Trophoblast cell (in vitro differentiated cells and primary cell): Measurements from ENCODE around the gene MRPL24.
A peak's percentile ranks its signal among the peaks of the same experiment; 100 is the strongest.

Source experiments
- DNase-seq, 2 donors: peaks; one replicate each; pipeline ENCODE4 v3.0.0-alpha.2; 2016
- H2AFZ ChIP-seq: 2 replicates; pipeline ENCODE4 v1.6.1; 2013; ENCODE audit warnings: low read length, moderate library complexity, mild to moderate bottlenecking; ENCODE audit not compliant: insufficient read depth, poor library complexity
- H2AK5ac ChIP-seq: 2 replicates; pipeline ENCODE4 v1.6.1; 2013; ENCODE audit warnings: mild to moderate bottlenecking, low read length
- H2BK120ac ChIP-seq: 2 replicates; pipeline ENCODE4 v1.6.1; 2013; ENCODE audit warnings: low read length, mild to moderate bottlenecking, moderate library complexity; ENCODE audit not compliant: insufficient read depth, poor library complexity
- H2BK12ac ChIP-seq: 2 replicates; pipeline ENCODE4 v1.6.1; 2013; ENCODE audit warnings: mild to moderate bottlenecking, low read length, moderate library complexity
- H2BK5ac ChIP-seq: 2 replicates; pipeline ENCODE4 v1.6.1; 2013; ENCODE audit warnings: low read length, low read depth, moderate library complexity, mild to moderate bottlenecking; ENCODE audit not compliant: poor library complexity
- H3K14ac ChIP-seq: 2 replicates; pipeline ENCODE4 v1.6.1; 2013; ENCODE audit warnings: mild to moderate bottlenecking, low read length
- H3K18ac ChIP-seq: 2 replicates; pipeline ENCODE4 v1.6.1; 2013; ENCODE audit warnings: mild to moderate bottlenecking, low read length
- H3K23ac ChIP-seq: 2 replicates; pipeline ENCODE4 v1.6.1; 2013; ENCODE audit warnings: low read length
- H3K27ac ChIP-seq: 2 replicates; pipeline ENCODE4 v1.5.1; 2013; ENCODE audit warnings: low read depth, mild to moderate bottlenecking, inconsistent platforms, low read length, moderate library complexity
- H3K27me3 ChIP-seq: 2 replicates; pipeline ENCODE4 v1.6.1; 2013; ENCODE audit warnings: inconsistent platforms, mild to moderate bottlenecking, low read length, moderate library complexity; ENCODE audit not compliant: insufficient read depth
- H3K36me3 ChIP-seq, 2 experiments: 1 replicate in 1 of 2; 2 replicates in 1 of 2; pipeline ENCODE4 v1.6.1; 2013; ENCODE audit warnings: low read length in 2 of 2, mild to moderate bottlenecking in 2 of 2, moderate library complexity in 1 of 2; ENCODE audit not compliant: insufficient read depth in 2 of 2, control insufficient read depth in 1 of 2
- H3K4ac ChIP-seq: 2 replicates; pipeline ENCODE4 v1.6.1; 2013; ENCODE audit warnings: low read depth, mild to moderate bottlenecking, low read length, moderate library complexity
- H3K4me1 ChIP-seq, 2 experiments: 1 replicate in 1 of 2; 2 replicates in 1 of 2; pipeline ENCODE4 v1.6.1; 2013; ENCODE audit warnings: low read length in 2 of 2, mild to moderate bottlenecking in 2 of 2, moderate library complexity in 1 of 2; ENCODE audit not compliant: insufficient read depth in 2 of 2, control insufficient read depth in 1 of 2
- H3K4me2 ChIP-seq: 2 replicates; pipeline ENCODE4 v1.6.1; 2013; ENCODE audit warnings: inconsistent platforms, mild to moderate bottlenecking, low read length, moderate library complexity
- H3K4me3 ChIP-seq: 2 replicates; pipeline ENCODE4 v1.5.1; 2013; ENCODE audit warnings: mild to moderate bottlenecking, low read depth, low read length, inconsistent platforms
- H3K79me1 ChIP-seq: one replicate; pipeline ENCODE4 v1.6.1; 2013; ENCODE audit warnings: low read length
- H3K79me2 ChIP-seq: 2 replicates; pipeline ENCODE4 v1.6.1; 2013; ENCODE audit warnings: low read length, mild to moderate bottlenecking; ENCODE audit not compliant: control insufficient read depth, insufficient read depth, poor library complexity
- H3K9ac ChIP-seq: 2 replicates; pipeline ENCODE4 v1.6.1; 2013; ENCODE audit warnings: mild to moderate bottlenecking, low read length
- H3K9me3 ChIP-seq: 2 replicates; pipeline ENCODE4 v1.6.1; 2013; ENCODE audit warnings: low read depth, mild to moderate bottlenecking, control low read depth, inconsistent platforms, low read length; ENCODE audit not compliant: insufficient read depth
- H4K12ac ChIP-seq: 2 replicates; pipeline ENCODE4 v1.6.1; 2013; ENCODE audit warnings: low read depth, mild to moderate bottlenecking, low read length, moderate library complexity
- H4K8ac ChIP-seq: 2 replicates; pipeline ENCODE4 v1.6.1; 2013; ENCODE audit warnings: low read depth, mild to moderate bottlenecking, low read length, moderate library complexity
- H4K91ac ChIP-seq: one replicate; pipeline ENCODE4 v1.6.1; 2013; ENCODE audit warnings: low read depth, mild to moderate bottlenecking, low read length, moderate library complexity
- WGBS: extraction: QIAGEN DNeasy Blood & Tissue Kit; methylation state at CpG from one replicate; pipeline ENCODE4 v1.1.7; 2013; ENCODE audit warnings: missing lambda C conversion rate; ENCODE audit not compliant: insufficient read length, insufficient coverage; ENCODE audit errors: extremely low coverage; 5-methylcytosine and 5-hydroxymethylcytosine counted together

Gene MRPL24

DNA sequence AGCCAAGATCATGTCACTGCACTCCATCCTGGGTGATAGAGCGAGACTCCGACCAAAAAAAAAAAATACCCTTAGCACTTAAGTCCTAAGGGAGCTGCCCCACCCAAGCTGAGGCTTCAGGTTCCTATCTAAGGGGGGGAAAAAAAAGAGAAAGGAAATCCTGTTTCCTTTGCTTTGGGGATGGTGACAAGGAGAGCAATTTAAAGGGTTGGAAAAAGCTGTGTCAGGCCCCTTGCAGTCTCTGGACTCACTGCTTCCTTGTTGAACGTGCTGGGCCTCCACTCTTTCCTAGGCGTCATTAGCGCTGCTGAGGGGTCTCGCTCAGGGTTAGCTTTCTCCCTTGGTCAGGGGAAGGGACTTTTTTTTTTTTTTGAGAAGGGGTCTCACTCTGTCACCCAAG lies 44.6 kb upstream of the MRPL24 start:
- H3K4me3 ChIP-seq: no peak overlapping the region
- no peak overlapping the region for H3K23ac ChIP-seq
- H3K27me3 ChIP-seq: no peaks in the 10 kb centered on the region
- H3K4ac ChIP-seq: no peak overlapping the region
- H2AFZ ChIP-seq: no peak overlapping the region
- no peak overlapping the region for H3K27ac ChIP-seq
- no peak overlapping the region for H2BK120ac ChIP-seq
- peaks cover 30 to 35% of the 10 kb centered on the region in 2 experiments for H3K36me3 ChIP-seq
- no peak overlapping the region for H3K4me2 ChIP-seq
- no peak overlapping the region for H2AK5ac ChIP-seq
- H3K14ac ChIP-seq: no peak overlapping the region
- no peaks in the 10 kb centered on the region for H3K9me3 ChIP-seq
- WGBS: no CpG with 5 or more reads among the region's 6 CpGs
- H4K8ac ChIP-seq: no peak overlapping the region
- H3K79me2 ChIP-seq: no peaks in the 10 kb centered on the region
- no peaks in the 10 kb centered on the region for H3K79me1 ChIP-seq
- no peak overlapping the region for H3K9ac ChIP-seq
- H4K12ac ChIP-seq: no peak overlapping the region
- no peak overlapping the region for H2BK12ac ChIP-seq
- DNase-seq: no peak
- H2BK5ac ChIP-seq: no peak overlapping the region
- H4K91ac ChIP-seq: no peak overlapping the region
- H3K4me1 ChIP-seq: no peaks in the 10 kb centered on the region
- H3K18ac ChIP-seq: no peak overlapping the region

DNA sequence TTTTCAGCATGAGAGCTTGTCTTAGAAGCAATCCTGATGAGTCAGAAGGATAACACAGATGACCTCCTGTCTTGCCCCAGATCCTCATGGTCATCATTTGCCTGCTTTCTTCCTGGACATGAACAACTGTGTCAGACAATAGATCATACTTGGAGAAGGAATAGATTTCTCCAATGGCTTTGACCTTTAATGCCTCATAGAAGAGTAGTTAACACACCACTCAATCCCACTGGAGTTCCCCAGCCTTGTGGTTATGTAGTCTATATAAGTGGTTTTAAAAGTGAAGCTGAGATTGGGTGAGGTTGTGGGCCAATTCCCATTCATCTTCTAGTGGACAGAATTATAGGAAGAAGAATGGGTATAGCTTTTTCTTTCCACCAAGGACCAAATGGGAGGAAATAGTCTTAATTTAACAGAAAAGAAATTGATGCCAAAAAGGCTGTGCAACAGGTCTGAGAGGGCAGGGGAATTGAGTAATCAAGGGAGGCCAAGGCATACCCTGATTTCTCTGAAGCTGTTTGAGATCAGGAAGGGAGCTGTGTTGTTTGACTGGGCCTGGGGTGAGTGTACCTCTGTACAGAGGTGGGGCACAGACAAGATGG lies 40.8 kb upstream of the MRPL24 start:
- Histone ChIP-seq H4K8ac (no peak overlapping the region), H3K9me3 (no peaks in the 10 kb centered on the region), H3K79me2 (peaks cover 4% of the 10 kb centered on the region), H3K4me1 (no peaks in the 10 kb centered on the region), H2AK5ac (no peak overlapping the region), H3K4me2 (no peak overlapping the region), H3K4ac (no peak overlapping the region), H4K91ac (no peak overlapping the region), H2BK12ac (no peak overlapping the region), H3K9ac (no peak overlapping the region), H2AFZ (no peak overlapping the region), H4K12ac (no peak overlapping the region), H3K36me3 (peaks cover 16 to 26% of the 10 kb centered on the region in 2 experiments), H3K4me3 (no peak overlapping the region), H2BK5ac (no peak overlapping the region), H3K18ac (no peak overlapping the region), H3K14ac (no peak overlapping the region), H3K79me1 (no peaks in the 10 kb centered on the region), H3K27ac (no peak overlapping the region), H2BK120ac (no peak overlapping the region), H3K27me3 (no peaks in the 10 kb centered on the region), H3K23ac (no peak overlapping the region)
- DNase-seq: no peak

DNA sequence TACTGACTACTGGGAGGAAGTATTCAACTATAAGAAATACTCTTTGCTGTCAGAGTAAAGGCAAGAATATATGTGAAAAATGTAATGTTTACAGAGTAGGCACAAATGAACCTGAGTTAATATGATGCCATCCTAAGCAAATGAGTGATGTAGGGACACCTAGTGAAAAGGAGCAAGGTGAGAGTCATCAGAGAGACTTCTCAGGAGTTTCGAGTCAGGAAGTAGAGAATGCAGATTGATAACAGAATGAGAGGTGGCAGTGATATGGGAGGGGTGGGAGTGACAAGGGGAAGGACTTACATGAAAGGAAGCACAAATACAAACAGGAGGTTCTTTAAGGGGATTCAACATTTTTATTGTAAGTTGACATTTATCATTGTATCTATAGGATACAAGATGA lies 36.7 kb upstream of the MRPL24 start:
- H3K9me3 ChIP-seq: no peaks in the 10 kb centered on the region
- no peak overlapping the region for H3K4me2 ChIP-seq
- no peak overlapping the region for H4K12ac ChIP-seq
- no peak overlapping the region for H2AFZ ChIP-seq
- no peak overlapping the region for H3K18ac ChIP-seq
- no CpG with 5 or more reads among the region's 1 CpG for WGBS
- H3K4me1 ChIP-seq: no peaks in the 10 kb centered on the region
- H2AK5ac ChIP-seq: no peak overlapping the region
- H3K23ac ChIP-seq: no peak overlapping the region
- H2BK120ac ChIP-seq: no peak overlapping the region
- H3K36me3 ChIP-seq: peaks cover 4 to 7% of the 10 kb centered on the region in 2 experiments
- no peaks in the 10 kb centered on the region for H3K27me3 ChIP-seq
- no peak overlapping the region for H2BK5ac ChIP-seq
- no peak overlapping the region for H2BK12ac ChIP-seq
- no peak overlapping the region for H4K8ac ChIP-seq
- H3K27ac ChIP-seq: no peak overlapping the region
- no peak overlapping the region for H3K9ac ChIP-seq
- H3K4ac ChIP-seq: peak overlapping the region; percentile 78
- no peak overlapping the region for H3K4me3 ChIP-seq
- no peak for DNase-seq
- H3K79me1 ChIP-seq: no peaks in the 10 kb centered on the region
- H4K91ac ChIP-seq: no peak overlapping the region
- no peak overlapping the region for H3K14ac ChIP-seq
- peaks cover 8% of the 10 kb centered on the region for H3K79me2 ChIP-seq

DNA sequence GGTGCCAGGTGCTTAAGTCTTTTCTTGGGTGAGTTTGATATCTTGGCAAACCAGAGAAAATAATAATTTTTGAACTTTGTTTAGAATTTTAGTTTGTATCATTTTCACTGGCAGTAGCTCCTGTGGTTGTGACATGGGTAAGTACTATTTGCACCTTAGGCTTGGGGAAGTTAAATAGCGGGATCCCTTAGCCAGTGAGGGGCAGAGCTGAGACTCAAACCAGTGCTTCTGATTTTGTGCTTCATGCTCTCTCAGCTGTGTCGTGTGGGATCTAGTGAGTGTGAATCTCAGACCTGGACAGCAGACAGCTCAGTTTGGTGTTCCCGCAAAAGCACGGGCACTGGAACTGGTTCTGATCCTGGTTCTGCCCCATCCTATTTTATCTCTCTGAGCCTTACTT lies 36.1 kb upstream of the MRPL24 start:
- Histone ChIP-seq H3K9ac (no peak overlapping the region), H4K91ac (no peak overlapping the region), H2BK120ac (no peak overlapping the region), H3K27ac (no peak overlapping the region), H3K9me3 (no peaks in the 10 kb centered on the region), H3K23ac (no peak overlapping the region), H4K8ac (peak overlapping the region; percentile 35), H3K4me1 (no peaks in the 10 kb centered on the region), H3K18ac (no peak overlapping the region), H3K14ac (no peak overlapping the region), H3K36me3 (peaks cover 4 to 7% of the 10 kb centered on the region in 2 experiments), H2BK5ac (no peak overlapping the region), H3K79me2 (peaks cover 8% of the 10 kb centered on the region), H2AK5ac (no peak overlapping the region), H3K27me3 (no peaks in the 10 kb centered on the region), H4K12ac (no peak overlapping the region), H3K4me2 (no peak overlapping the region), H2AFZ (no peak overlapping the region), H2BK12ac (no peak overlapping the region), H3K79me1 (no peaks in the 10 kb centered on the region), H3K4ac (peak overlapping the region; percentile 72), H3K4me3 (no peak overlapping the region)
- no peak for DNase-seq
- no CpG with 5 or more reads among the region's 4 CpGs for WGBS
